ENCODE results near the gene FBXL7.

FBXL7 gene

GRCh38 chr5:15722305-15722704 lies 222.3 kb downstream of the FBXL7 start:
- TF ChIP-seq EZH2 (IDR thresholded peaks at IDR 0.05; ENCODE audit: borderline replicate concordance, low read length) (no peak), CTCF (IDR thresholded peaks at IDR 0.05; ENCODE audit: low read length) (no peak)
- H3K27me3 ChIP-seq (ENCODE audit: insufficient read depth, low read length), result no peaks in the 10 kb centered on the region
- no peak overlapping the region for H3K4me3 ChIP-seq (ENCODE audit: low read depth, low read length, poor library complexity, severe bottlenecking)
- H3K9ac ChIP-seq (ENCODE audit: low read length), result no peak overlapping the region
- H3K27ac ChIP-seq (ENCODE audit: low read depth, low read length, poor library complexity, severe bottlenecking), result no peak overlapping the region
- H3F3A ChIP-seq (ENCODE audit: insufficient read depth, low read length), result no peaks in the 10 kb centered on the region
- H2AFZ ChIP-seq (ENCODE audit: low read length), result no peak overlapping the region
- H3K9me3 ChIP-seq (ENCODE audit: low read length), result no peaks in the 10 kb centered on the region
- no peaks in the 10 kb centered on the region for H3K9me2 ChIP-seq (ENCODE audit: low read depth, low read length)
- no peaks in the 10 kb centered on the region for H3K36me3 ChIP-seq (ENCODE audit: insufficient read depth, low read length)
- no peaks in the 10 kb centered on the region for H4K20me1 ChIP-seq (ENCODE audit: insufficient read depth, low read length)
- no peaks in the 10 kb centered on the region for H3K4me1 ChIP-seq (ENCODE audit: insufficient read depth, low read length, severe bottlenecking)
- H3K79me2 ChIP-seq (ENCODE audit: insufficient read depth, low read length), result no peaks in the 10 kb centered on the region
- no peak overlapping the region for H3K4me2 ChIP-seq (ENCODE audit: low read length)

GRCh38 chr5:15727375-15727774 lies 227.4 kb downstream of the FBXL7 start:
- no peak overlapping the region for H3K9ac ChIP-seq (ENCODE audit: low read length)
- H2AFZ ChIP-seq (ENCODE audit: low read length), result no peak overlapping the region
- H3K27ac ChIP-seq (ENCODE audit: low read depth, low read length, poor library complexity, severe bottlenecking), result no peak overlapping the region
- no peaks in the 10 kb centered on the region for H3K9me3 ChIP-seq (ENCODE audit: low read length)
- H4K20me1 ChIP-seq (ENCODE audit: insufficient read depth, low read length), result no peaks in the 10 kb centered on the region
- no peaks in the 10 kb centered on the region for H3K79me2 ChIP-seq (ENCODE audit: insufficient read depth, low read length)
- H3K9me2 ChIP-seq (ENCODE audit: low read depth, low read length), result no peaks in the 10 kb centered on the region
- TF ChIP-seq EZH2 (IDR thresholded peaks at IDR 0.05; ENCODE audit: borderline replicate concordance, low read length) (no peak), CTCF (IDR thresholded peaks at IDR 0.05; ENCODE audit: low read length) (no peak)
- no peak overlapping the region for H3K4me3 ChIP-seq (ENCODE audit: low read depth, low read length, poor library complexity, severe bottlenecking)
- no peak overlapping the region for H3K4me2 ChIP-seq (ENCODE audit: low read length)
- H3K36me3 ChIP-seq (ENCODE audit: insufficient read depth, low read length), result no peaks in the 10 kb centered on the region
- no peaks in the 10 kb centered on the region for H3K27me3 ChIP-seq (ENCODE audit: insufficient read depth, low read length)
- no peaks in the 10 kb centered on the region for H3K4me1 ChIP-seq (ENCODE audit: insufficient read depth, low read length, severe bottlenecking)
- H3F3A ChIP-seq (ENCODE audit: insufficient read depth, low read length), result no peaks in the 10 kb centered on the region

- H3K9ac ChIP-seq (ENCODE audit: low read length), result no peak overlapping the region
- no peaks in the 10 kb centered on the region for H3K36me3 ChIP-seq (ENCODE audit: insufficient read depth, low read length)
- H3K4me1 ChIP-seq (ENCODE audit: insufficient read depth, low read length, severe bottlenecking), result no peaks in the 10 kb centered on the region
- no peaks in the 10 kb centered on the region for H3K79me2 ChIP-seq (ENCODE audit: insufficient read depth, low read length)
- no peaks in the 10 kb centered on the region for H3K9me2 ChIP-seq (ENCODE audit: low read depth, low read length)
- H3F3A ChIP-seq (ENCODE audit: insufficient read depth, low read length), result no peaks in the 10 kb centered on the region
- no peak for TF ChIP-seq EZH2 (IDR thresholded peaks at IDR 0.05; ENCODE audit: borderline replicate concordance, low read length)
- TF ChIP-seq CTCF (IDR thresholded peaks at IDR 0.05; ENCODE audit: low read length), result no peak
- no peak overlapping the region for H3K4me3 ChIP-seq (ENCODE audit: low read depth, low read length, poor library complexity, severe bottlenecking)
- no peak overlapping the region for H2AFZ ChIP-seq (ENCODE audit: low read length)
- no peaks in the 10 kb centered on the region for H4K20me1 ChIP-seq (ENCODE audit: insufficient read depth, low read length)
- no peaks in the 10 kb centered on the region for H3K9me3 ChIP-seq (ENCODE audit: low read length)
- no peaks in the 10 kb centered on the region for H3K27me3 ChIP-seq (ENCODE audit: insufficient read depth, low read length)
- no peak overlapping the region for H3K27ac ChIP-seq (ENCODE audit: low read depth, low read length, poor library complexity, severe bottlenecking)
- H3K4me2 ChIP-seq (ENCODE audit: low read length), result no peak overlapping the region
Observed at GRCh38 chr5:15728811-15729210, 228.8 kb downstream of the FBXL7 start.
